GM18498 (cell line): Measurements from ENCODE around the gene RECK.
"Not testable (repeated sequence)": the region's sequence is repeated elsewhere in the genome, so short reads cannot be mapped to it uniquely, and the experiment has no call there.

Experiments
- ATAC-seq: cut with Tn5 transposase; IDR thresholded peaks from one replicate; pipeline ENCODE4 v1.9.1; 2021; ENCODE audit warnings: mild to moderate bottlenecking, moderate library complexity; ENCODE audit not compliant: unreplicated experiment

RECK gene

GRCh38 chr9:36152741-36153438 is 116.2 kb downstream of the RECK start:
- ATAC-seq: no peak

DNA sequence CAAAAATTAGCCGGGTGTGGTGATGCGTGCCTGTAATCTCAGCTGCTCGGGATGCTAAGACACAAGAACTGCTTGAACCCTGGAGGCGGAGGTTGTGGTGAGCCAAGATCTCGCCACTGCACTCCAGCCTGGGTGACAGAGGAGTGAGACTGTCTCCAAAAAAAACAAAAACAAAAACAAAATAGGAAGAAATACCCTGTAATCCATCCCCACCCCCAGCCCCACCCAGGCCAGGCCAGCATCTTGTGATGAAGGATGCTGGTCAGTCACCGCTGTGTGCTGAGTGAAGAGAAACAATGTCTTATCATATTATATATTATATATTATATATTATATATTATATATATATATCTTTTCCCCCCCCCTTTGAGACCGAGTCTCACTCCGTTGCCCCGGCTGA is 117.0 kb downstream of the RECK start:
- ATAC-seq: no peak

GRCh38 chr9:36154331-36154952 is 117.7 kb downstream of the RECK start:
- no peak for ATAC-seq

DNA sequence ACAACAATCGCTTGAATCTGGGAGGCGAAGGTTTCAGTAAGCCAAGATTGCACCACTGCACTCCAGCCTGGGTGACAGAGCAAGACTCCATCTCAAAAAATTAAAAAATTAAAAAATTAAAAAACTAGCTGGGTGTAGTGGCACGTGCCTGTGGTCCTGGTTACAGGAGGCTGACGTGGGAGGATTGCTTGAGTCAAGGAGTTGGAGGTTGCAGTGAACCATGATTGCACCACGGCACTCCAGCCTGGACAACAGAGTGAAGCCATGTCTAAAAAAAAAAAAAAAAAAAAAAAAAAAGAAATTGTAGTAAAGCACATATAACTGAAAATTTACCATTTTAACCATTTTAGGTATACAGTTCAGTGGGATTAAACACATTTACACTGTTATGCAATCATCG is 119.4 kb downstream of the RECK start:
- no peak for ATAC-seq

DNA sequence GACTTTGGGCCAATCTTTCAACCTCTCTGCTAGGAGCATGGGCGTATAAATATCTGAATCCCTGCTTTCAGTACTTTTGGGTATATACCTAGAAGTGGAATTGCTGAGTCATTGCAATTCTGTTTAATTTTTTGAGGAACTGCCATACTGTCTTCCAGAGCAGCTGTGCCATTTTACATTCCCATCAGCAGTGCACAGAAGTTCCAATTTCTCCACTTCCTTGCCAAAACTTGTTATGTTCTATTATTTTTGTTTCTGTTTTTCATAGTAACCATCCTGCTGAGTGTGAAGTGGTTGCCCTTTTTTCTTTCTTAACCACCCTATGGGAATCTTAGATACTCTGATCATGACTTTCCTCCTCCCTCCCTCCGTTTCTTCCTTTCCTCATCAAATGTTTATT is 121.4 kb downstream of the RECK start:
- no peak for ATAC-seq

GRCh38 chr9:36158917-36159316 is 122.2 kb downstream of the RECK start:
- no peak for ATAC-seq

- not testable (repeated sequence) for ATAC-seq
Observed at GRCh38 chr9:36159509-36159908, 122.8 kb downstream of the RECK start.

- not testable (repeated sequence) for ATAC-seq
Observed at GRCh38 chr9:36160126-36160525, 123.4 kb downstream of the RECK start.

DNA sequence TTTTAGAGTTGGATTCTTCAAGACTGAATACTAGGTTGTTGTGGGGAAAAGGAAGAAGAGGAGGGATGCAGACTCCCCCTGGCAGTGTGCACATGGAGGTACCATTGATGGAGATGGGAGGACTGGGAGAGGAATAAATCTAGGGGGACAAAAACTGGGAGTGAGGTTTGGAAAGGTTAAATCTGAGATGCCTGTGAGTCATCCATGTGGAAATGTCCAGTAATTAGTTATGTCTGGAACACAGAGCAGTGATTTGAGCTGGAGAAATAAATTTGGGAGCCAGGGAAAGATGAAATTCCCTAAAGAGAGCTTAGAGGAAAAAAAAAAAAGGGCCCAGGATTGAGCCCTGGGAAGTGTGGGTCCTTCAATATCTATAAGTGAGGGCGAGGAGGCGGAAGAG is 124.5 kb downstream of the RECK start:
- no peak for ATAC-seq

DNA sequence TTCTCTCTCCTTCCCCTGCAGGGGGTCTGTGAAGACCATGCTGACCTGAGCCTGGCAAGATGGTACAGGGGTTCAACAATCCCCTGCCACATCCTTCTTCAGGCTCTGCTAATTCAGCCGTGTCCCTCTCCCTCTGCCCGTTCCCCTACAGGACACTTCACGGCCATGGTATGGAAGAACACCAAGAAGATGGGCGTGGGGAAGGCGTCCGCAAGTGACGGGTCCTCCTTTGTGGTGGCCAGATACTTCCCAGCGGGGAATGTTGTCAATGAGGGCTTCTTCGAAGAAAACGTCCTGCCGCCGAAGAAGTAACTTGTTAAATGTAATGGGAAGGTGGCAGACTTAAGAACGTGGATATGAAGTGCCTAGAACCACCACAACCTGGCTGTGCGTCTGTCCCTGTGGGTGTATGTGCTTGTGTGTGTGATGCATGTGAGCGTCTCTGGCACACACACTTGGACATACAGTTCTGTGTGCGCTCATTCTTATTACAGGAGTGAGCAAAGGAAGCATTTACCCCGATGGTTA is 125.6 kb downstream of the RECK start:
- ATAC-seq: no peak

DNA sequence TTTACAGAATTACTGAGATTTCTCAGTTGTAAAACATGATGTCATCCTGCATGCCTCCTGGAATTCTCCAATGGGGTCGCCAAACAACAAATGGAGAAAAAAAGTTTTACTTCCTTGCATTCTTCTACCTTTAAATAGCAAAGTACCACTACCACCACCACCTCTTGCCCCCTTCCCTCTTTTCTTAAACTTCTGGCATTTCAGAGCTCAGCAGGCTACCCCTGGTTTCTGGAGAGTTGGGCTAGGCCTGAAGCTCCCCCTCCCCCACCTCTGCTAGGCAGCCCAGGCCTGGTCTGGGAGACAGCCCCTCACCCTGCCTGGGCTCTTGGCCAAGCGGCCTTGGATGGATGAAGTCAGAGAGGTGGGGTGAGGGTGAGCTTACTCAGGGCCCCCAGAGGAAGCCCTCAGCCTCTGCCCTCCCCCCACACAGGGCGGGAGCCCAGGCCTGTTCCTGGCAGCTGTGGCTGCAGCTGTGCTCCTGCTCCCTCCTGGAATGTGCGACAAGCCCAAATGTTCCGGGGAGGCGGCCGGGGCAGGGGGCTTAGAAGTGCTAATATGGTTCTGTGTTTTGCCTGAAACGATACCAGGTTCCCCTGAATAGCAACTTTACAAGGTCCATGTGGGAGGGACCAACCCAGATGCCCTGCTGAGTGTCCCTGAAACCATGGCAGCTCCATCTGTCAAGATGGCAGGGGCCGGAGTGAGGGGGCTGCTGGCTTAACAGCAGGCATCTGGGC is 126.5 kb downstream of the RECK start:
- ATAC-seq: no peak

DNA sequence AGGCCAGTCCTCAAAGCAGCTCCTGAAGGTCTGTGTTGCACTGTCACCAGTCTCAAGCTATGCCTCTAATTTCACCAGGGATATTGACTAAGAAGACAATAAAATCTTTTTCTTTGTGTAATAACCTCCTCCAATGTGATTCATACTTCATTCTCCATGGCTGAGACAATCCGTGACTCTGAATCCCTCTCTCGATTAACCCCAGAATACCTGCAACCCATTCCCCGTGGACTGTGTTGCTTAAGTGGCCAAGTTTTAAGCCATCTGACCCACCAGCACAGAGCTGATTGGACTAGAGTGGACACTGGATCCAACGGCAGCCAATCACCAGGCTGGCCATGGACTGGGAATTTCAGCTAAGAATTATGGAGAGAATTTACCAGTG is 127.1 kb downstream of the RECK start:
- no peak for ATAC-seq

DNA sequence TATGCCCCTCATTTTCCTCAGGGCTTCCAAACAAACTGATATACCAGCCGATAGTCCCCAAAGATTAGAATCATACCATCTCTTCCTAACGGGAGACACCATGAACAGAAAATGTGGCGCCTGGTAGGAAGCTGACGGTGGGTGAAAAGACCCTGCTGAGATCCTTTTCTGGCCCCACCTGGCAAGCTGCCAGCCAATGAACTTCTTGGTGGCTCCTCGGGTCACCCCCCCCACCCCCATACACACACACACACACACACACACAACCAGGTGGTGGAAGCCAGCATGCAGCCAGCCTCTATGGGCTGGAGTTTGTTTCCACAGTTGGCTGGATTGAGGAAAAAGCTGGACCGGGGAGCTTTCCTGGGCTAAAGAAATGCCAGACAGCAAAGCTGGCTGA is 127.7 kb downstream of the RECK start:
- ATAC-seq: no peak

DNA sequence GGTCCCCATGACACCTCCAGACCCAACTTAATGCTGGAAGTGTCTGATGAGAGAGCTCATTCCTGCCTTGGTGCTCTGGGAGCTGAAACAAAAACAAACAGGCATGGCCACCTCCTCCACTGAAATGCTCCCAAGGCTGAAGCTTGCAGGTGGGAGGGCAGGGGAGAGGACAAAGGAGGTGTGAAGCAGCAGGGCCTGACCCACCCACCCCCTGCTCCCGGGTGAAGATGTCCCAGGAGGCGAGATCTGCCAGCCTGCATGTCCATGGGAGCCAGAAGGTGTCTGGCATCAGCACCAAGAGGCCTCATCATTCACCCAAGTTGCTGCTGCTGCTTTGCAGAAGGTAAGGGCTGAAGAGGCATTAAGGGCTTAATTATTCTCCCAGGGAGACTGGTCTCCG is 128.3 kb downstream of the RECK start:
- ATAC-seq: no peak

DNA sequence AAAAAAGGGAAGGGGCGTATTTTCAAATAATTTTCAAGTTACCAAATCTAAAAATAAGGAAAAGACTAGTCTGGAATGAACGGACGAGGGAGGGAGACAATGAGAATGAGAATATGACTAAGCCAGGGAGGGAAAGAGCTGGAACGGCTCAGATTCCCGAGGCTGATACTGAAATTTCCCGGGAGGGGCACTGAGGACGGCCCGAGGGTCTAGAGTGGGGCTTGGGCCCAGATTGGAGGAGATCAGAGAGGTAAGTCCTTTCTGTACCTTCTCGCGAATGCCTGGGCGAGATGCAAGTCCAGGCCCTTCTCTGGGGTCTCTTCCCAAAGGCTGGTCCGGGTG is 129.1 kb downstream of the RECK start:
- ATAC-seq: no peak

- ATAC-seq: peak; percentile 94
Observed at GRCh38 chr9:36166168-36166927, 129.6 kb downstream of the RECK start.

GRCh38 chr9:36169166-36169565 is 132.5 kb downstream of the RECK start, which contains the start of gene CCIN:
TSS of gene CCIN (plus strand) at chr9:36169388. CDS start at chr9:36169503, 115 bp downstream.
- no peak for ATAC-seq

DNA sequence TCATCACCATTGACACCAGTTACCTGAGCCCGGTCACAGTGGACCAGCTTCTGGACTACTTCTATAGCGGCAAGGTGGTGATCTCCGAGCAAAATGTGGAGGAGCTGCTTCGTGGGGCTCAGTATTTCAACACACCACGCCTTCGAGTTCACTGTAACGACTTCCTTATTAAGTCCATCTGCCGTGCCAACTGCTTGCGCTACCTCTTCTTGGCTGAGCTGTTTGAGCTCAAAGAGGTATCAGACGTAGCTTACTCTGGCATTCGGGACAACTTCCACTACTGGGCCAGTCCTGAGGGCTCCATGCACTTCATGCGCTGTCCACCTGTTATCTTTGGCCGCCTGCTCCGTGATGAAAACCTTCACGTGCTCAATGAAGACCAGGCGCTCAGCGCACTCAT is 133.0 kb downstream of the RECK start:
- no peak for ATAC-seq

GRCh38 chr9:36170531-36170930 is 133.8 kb downstream of the RECK start:
- ATAC-seq: no peak

- ATAC-seq: no peak
Observed at GRCh38 chr9:36173861-36174260, 137.1 kb downstream of the RECK start.
